ENCODE results near the gene R3HDM2.

R3HDM2 gene

DNA sequence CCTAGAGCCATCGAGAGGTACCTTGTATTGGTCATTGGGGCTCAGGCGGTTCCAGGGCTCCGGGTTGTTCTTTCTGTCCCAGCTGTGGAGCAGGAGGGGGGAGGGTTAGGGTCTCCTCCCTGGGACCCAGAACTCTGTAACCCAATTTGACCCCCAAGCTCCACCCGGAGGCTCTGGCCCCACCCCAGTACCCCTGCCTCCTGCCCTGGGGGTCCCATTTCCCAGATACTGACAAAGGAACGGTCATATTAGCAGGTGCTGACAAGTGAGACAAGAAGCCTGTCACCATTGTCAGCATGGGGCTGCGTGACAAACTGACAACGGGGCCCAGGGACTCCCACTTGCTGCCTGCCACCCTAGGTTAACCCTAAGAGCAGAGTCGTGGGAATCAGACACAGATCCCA is 195.1 kb downstream of the R3HDM2 start:
- Histone ChIP-seq H4K12ac (ENCODE audit: low read depth, low read length) (no peak overlapping the region), H3K4me1 (ENCODE audit: control insufficient read depth in 1 of 2, insufficient read depth in 2 of 2, low read length in 2 of 2) (peaks cover 16 to 20% of the 10 kb centered on the region in 2 experiments), H2BK120ac (ENCODE audit: insufficient read depth, low read length, poor library complexity) (no peak overlapping the region), H2AK5ac (ENCODE audit: low read length) (no peak overlapping the region), H3K18ac (ENCODE audit: low read length) (no peak overlapping the region), H3K27me3 (ENCODE audit: insufficient read depth, low read length) (peaks cover 47% of the 10 kb centered on the region), H3K79me1 (ENCODE audit: low read length) (peaks cover under 1% of the 10 kb centered on the region), H3K4me3 (ENCODE audit: low read depth, low read length) (no peak overlapping the region), H3K9ac (ENCODE audit: low read length) (no peak overlapping the region), H3K36me3 (ENCODE audit: control insufficient read depth in 1 of 2, insufficient read depth in 2 of 2, low read length in 2 of 2) (peaks cover 36 to 37% of the 10 kb centered on the region in 2 experiments), H3K14ac (ENCODE audit: low read length) (no peak overlapping the region), H2BK5ac (ENCODE audit: low read depth, low read length, poor library complexity) (no peak overlapping the region), H3K9me3 (ENCODE audit: insufficient read depth, low read depth, low read length) (peaks cover 12% of the 10 kb centered on the region), H3K4me2 (ENCODE audit: low read length) (no peak overlapping the region), H2BK12ac (ENCODE audit: low read length) (no peak overlapping the region), H3K79me2 (ENCODE audit: control insufficient read depth, insufficient read depth, low read length, poor library complexity) (peaks cover 2% of the 10 kb centered on the region), H3K23ac (ENCODE audit: low read length) (no peak overlapping the region), H4K8ac (ENCODE audit: low read depth, low read length) (no peak overlapping the region), H3K4ac (ENCODE audit: low read depth, low read length) (no peak overlapping the region), H3K27ac (ENCODE audit: low read depth, low read length) (no peak overlapping the region), H2AFZ (ENCODE audit: insufficient read depth, low read length, poor library complexity) (no peak overlapping the region), H4K91ac (ENCODE audit: low read depth, low read length) (no peak overlapping the region)
- WGBS (ENCODE audit: extremely low coverage, insufficient coverage, insufficient read length) = no CpG with 5 or more reads among the region's 8 CpGs
- DNase-seq = no peak

DNA sequence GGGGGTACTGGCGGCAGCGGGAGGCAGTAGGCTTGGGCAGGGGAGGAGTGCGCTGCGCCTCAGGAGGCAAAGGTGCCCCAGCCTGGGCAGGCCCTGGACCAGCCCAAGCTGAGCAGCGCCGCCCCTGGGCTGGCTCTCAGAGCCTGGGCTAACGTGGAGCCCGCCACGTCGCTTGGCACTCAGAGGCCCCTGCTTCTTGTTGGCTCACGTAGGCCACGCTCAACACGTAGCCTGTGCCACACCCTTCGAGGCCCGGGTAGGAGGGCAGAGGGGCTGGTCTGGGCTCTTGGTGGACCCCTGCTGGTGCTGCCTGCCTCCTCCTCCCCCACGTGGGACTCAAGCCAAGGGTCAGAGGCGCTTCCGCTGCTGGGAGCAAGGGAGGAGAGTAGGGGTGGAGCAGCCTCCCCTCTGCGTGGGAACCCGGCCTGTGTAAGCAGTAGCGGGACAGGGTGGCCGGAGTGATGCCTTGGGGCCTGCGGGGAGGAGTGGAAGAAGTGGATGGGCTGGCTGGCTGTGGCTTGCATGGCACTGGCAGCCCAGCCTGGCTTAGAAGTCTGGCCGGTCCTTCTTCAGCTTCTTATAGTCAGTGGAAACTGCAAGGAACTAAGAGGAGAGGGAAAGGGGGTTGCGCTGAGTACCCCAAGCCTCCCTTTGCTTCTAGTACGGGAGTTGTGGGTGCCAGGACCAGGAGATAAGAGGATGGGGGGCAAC is 195.7 kb downstream of the R3HDM2 start:
- peaks cover 12% of the 10 kb centered on the region for H3K9me3 ChIP-seq (ENCODE audit: insufficient read depth, low read depth, low read length)
- H4K12ac ChIP-seq (ENCODE audit: low read depth, low read length) = no peak overlapping the region
- H3K4me2 ChIP-seq (ENCODE audit: low read length) = no peak overlapping the region
- no peak overlapping the region for H3K4me3 ChIP-seq (ENCODE audit: low read depth, low read length)
- no peak overlapping the region for H3K9ac ChIP-seq (ENCODE audit: low read length)
- no peak overlapping the region for H2BK5ac ChIP-seq (ENCODE audit: low read depth, low read length, poor library complexity)
- peaks cover 5% of the 10 kb centered on the region for H3K79me1 ChIP-seq (ENCODE audit: low read length)
- peaks cover 42% of the 10 kb centered on the region for H3K27me3 ChIP-seq (ENCODE audit: insufficient read depth, low read length)
- H3K79me2 ChIP-seq (ENCODE audit: control insufficient read depth, insufficient read depth, low read length, poor library complexity) = peaks cover 7% of the 10 kb centered on the region
- H3K4me1 ChIP-seq (ENCODE audit: control insufficient read depth in 1 of 2, insufficient read depth in 2 of 2, low read length in 2 of 2) = peaks cover 17 to 20% of the 10 kb centered on the region in 2 experiments
- H2BK120ac ChIP-seq (ENCODE audit: insufficient read depth, low read length, poor library complexity) = no peak overlapping the region
- no peak overlapping the region for H3K23ac ChIP-seq (ENCODE audit: low read length)
- no peak overlapping the region for H3K4ac ChIP-seq (ENCODE audit: low read depth, low read length)
- no peak overlapping the region for H4K8ac ChIP-seq (ENCODE audit: low read depth, low read length)
- no peak overlapping the region for H4K91ac ChIP-seq (ENCODE audit: low read depth, low read length)
- H3K27ac ChIP-seq (ENCODE audit: low read depth, low read length) = no peak overlapping the region
- DNase-seq = no peak
- H2AFZ ChIP-seq (ENCODE audit: insufficient read depth, low read length, poor library complexity) = no peak overlapping the region
- H3K36me3 ChIP-seq (ENCODE audit: control insufficient read depth in 1 of 2, insufficient read depth in 2 of 2, low read length in 2 of 2) = peaks cover 36 to 38% of the 10 kb centered on the region in 2 experiments
- H3K18ac ChIP-seq (ENCODE audit: low read length) = no peak overlapping the region
- no peak overlapping the region for H3K14ac ChIP-seq (ENCODE audit: low read length)
- no CpG with 5 or more reads among the region's 26 CpGs for WGBS (ENCODE audit: extremely low coverage, insufficient coverage, insufficient read length)
- no peak overlapping the region for H2AK5ac ChIP-seq (ENCODE audit: low read length)
- H2BK12ac ChIP-seq (ENCODE audit: low read length) = no peak overlapping the region

DNA sequence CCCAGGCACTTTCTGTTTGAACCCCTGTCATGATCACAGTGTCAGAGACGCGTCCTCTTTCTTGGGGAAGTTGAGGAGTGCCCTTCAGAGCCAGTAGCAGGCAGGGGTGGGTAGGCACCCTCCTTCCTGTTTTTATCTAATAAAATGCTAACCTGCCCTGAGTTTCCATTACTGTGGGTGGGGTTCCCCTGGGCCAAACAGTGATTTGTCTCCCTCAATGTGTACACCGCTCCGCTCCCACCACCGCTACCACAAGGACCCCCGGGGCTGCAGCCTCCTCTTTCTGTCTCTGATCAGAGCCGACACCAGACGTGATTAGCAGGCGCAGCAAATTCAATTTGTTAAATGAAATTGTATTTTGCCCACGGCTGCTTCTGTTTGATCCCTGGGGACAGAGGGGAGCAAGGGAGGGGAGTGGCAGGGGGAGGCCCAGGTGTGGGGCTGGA is 196.2 kb downstream of the R3HDM2 start:
- peaks cover 13% of the 10 kb centered on the region for H3K79me2 ChIP-seq (ENCODE audit: control insufficient read depth, insufficient read depth, low read length, poor library complexity)
- no peak overlapping the region for H4K8ac ChIP-seq (ENCODE audit: low read depth, low read length)
- WGBS (ENCODE audit: extremely low coverage, insufficient coverage, insufficient read length) = no CpG with 5 or more reads among the region's 10 CpGs

DNA sequence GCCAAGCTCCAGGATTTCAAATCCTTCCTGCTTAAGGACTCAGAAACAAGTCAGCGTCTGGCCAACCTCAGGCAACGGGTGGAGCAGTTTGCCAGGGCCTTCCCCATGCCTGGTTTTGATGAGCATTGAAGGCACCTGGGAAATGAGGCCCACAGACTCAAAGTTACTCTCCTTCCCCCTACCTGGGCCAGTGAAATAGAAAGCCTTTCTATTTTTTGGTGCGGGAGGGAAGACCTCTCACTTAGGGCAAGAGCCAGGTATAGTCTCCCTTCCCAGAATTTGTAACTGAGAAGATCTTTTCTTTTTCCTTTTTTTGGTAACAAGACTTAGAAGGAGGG is 196.6 kb downstream of the R3HDM2 start:
- no peak overlapping the region for H3K4me3 ChIP-seq (ENCODE audit: low read depth, low read length)

More for the DNA sequence above, 196.2 kb downstream of the R3HDM2 start:
- no peak overlapping the region for H2BK120ac ChIP-seq (ENCODE audit: insufficient read depth, low read length, poor library complexity)
- no peak overlapping the region for H3K9ac ChIP-seq (ENCODE audit: low read length)
- no peak overlapping the region for H3K18ac ChIP-seq (ENCODE audit: low read length)
- H3K79me1 ChIP-seq (ENCODE audit: low read length) = peaks cover 10% of the 10 kb centered on the region
- H4K12ac ChIP-seq (ENCODE audit: low read depth, low read length) = no peak overlapping the region
- no peak overlapping the region for H3K14ac ChIP-seq (ENCODE audit: low read length)
- peaks cover 36% of the 10 kb centered on the region for H3K27me3 ChIP-seq (ENCODE audit: insufficient read depth, low read length)
- no peak overlapping the region for H3K23ac ChIP-seq (ENCODE audit: low read length)
- H4K91ac ChIP-seq (ENCODE audit: low read depth, low read length) = no peak overlapping the region
- H3K36me3 ChIP-seq (ENCODE audit: control insufficient read depth in 1 of 2, insufficient read depth in 2 of 2, low read length in 2 of 2) = peaks cover 36 to 38% of the 10 kb centered on the region in 2 experiments
- H2AK5ac ChIP-seq (ENCODE audit: low read length) = no peak overlapping the region
- no peak overlapping the region for H3K4me2 ChIP-seq (ENCODE audit: low read length)
- no peak overlapping the region for H2BK5ac ChIP-seq (ENCODE audit: low read depth, low read length, poor library complexity)
- H3K27ac ChIP-seq (ENCODE audit: low read depth, low read length) = no peak overlapping the region
- H2BK12ac ChIP-seq (ENCODE audit: low read length) = no peak overlapping the region
- H3K4me1 ChIP-seq (ENCODE audit: control insufficient read depth in 1 of 2, insufficient read depth in 2 of 2, low read length in 2 of 2) = peaks cover 13 to 20% of the 10 kb centered on the region in 2 experiments
- no peak overlapping the region for H2AFZ ChIP-seq (ENCODE audit: insufficient read depth, low read length, poor library complexity)
- peaks cover 12% of the 10 kb centered on the region for H3K9me3 ChIP-seq (ENCODE audit: insufficient read depth, low read depth, low read length)
- DNase-seq = no peak
- H3K4me3 ChIP-seq (ENCODE audit: low read depth, low read length) = no peak overlapping the region
- no peak overlapping the region for H3K4ac ChIP-seq (ENCODE audit: low read depth, low read length)

More for the DNA sequence above, 196.6 kb downstream of the R3HDM2 start:
- Histone ChIP-seq H2AK5ac (ENCODE audit: low read length) (no peak overlapping the region), H3K27me3 (ENCODE audit: insufficient read depth, low read length) (peaks cover 35% of the 10 kb centered on the region), H3K4me2 (ENCODE audit: low read length) (no peak overlapping the region), H2BK120ac (ENCODE audit: insufficient read depth, low read length, poor library complexity) (no peak overlapping the region), H3K14ac (ENCODE audit: low read length) (no peak overlapping the region), H3K36me3 (ENCODE audit: control insufficient read depth in 1 of 2, insufficient read depth in 2 of 2, low read length in 2 of 2) (peaks cover 36 to 38% of the 10 kb centered on the region in 2 experiments), H3K27ac (ENCODE audit: low read depth, low read length) (no peak overlapping the region), H4K91ac (ENCODE audit: low read depth, low read length) (no peak overlapping the region), H3K18ac (ENCODE audit: low read length) (no peak overlapping the region), H4K8ac (ENCODE audit: low read depth, low read length) (no peak overlapping the region), H4K12ac (ENCODE audit: low read depth, low read length) (no peak overlapping the region), H3K9ac (ENCODE audit: low read length) (no peak overlapping the region), H3K4ac (ENCODE audit: low read depth, low read length) (no peak overlapping the region), H2BK5ac (ENCODE audit: low read depth, low read length, poor library complexity) (no peak overlapping the region), H3K23ac (ENCODE audit: low read length) (no peak overlapping the region), H3K79me1 (ENCODE audit: low read length) (peaks cover 11% of the 10 kb centered on the region), H3K79me2 (ENCODE audit: control insufficient read depth, insufficient read depth, low read length, poor library complexity) (peaks cover 14% of the 10 kb centered on the region), H3K4me1 (ENCODE audit: control insufficient read depth in 1 of 2, insufficient read depth in 2 of 2, low read length in 2 of 2) (peaks cover 10 to 20% of the 10 kb centered on the region in 2 experiments), H2BK12ac (ENCODE audit: low read length) (no peak overlapping the region), H2AFZ (ENCODE audit: insufficient read depth, low read length, poor library complexity) (no peak overlapping the region), H3K9me3 (ENCODE audit: insufficient read depth, low read depth, low read length) (peaks cover 12% of the 10 kb centered on the region)
- no CpG with 5 or more reads among the region's 3 CpGs for WGBS (ENCODE audit: extremely low coverage, insufficient coverage, insufficient read length)
- no peak for DNase-seq

All from trophoblast cell (in vitro differentiated cells and primary cell).